GM12801 (cell line): Measurements from ENCODE around the gene GIPC2.

Experiments
- CTCF ChIP-seq: IDR thresholded peaks from one replicate; pipeline ENCODE4 v1.5.1; 2011; ENCODE audit warnings: control low read depth; ENCODE audit not compliant: insufficient read length; ENCODE audit errors: extremely low read depth

Gene GIPC2

DNA sequence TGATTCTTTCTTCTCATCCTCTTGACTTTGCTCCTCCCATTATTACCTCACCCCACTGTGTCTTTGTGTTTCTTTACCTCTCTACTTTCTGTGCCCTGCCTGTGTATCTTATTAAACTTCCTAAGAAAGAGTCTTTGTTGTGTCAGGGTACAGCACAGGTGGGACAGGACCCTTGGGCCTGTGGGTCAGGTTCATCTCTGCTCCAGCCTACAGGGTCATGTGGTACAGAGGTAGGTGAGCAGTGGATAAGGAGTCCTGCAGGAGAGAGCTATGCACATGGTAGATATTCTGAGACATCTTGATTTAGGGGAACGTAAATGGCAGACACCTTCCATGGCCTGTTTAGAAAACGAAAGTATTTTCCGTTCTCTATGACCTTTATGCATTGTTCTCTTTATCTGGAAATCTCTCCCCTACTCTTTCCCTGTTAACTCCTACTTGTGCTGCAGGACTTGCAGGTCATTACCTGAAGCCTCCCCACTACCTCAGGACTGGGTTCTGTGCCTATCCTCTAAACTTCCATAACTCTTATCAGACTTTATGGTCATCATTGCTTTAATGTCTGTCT, 9.9 kb downstream of the GIPC2 start:
- no peak for TF ChIP-seq CTCF

- TF ChIP-seq CTCF: no peak
These were observed 12.9 kb downstream of the GIPC2 start for GRCh38 chr1:78058670-78059069.

DNA sequence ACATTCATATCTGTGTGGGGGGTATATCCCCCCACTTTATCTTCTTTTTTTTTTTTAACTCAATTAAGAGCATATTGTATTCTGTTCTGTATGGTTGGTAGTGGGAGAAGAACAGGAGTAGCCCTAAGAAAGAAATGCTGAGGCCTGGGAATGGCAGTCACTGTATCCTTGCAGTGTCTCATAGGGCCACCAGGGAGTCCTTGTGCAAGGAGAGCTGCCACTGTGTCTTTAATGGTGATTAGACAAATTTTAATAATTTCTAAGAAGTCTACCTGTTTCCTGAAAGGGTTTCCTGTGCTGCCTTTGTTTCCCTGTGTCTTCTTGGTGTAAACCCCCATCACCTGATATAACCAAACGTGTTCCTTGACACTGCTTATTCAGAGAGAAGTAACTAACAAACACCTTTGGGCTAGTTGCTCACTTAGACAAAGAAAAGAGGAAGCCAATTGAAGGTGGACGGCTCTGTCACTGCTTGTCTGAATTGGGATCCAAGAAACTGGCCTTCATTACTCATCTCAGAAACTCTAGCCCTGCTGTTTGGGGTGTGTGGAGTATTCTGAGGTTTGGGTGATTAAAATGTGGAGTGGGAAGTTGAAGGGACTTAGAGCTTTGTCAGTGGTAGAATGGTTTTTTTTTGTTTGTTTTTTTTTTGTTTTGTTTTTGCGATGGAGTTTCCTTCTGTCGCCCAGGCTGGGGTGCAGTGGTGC, 15.2 kb downstream of the GIPC2 start:
- no peak for TF ChIP-seq CTCF

GRCh38 chr1:78061825-78062523, 16.2 kb downstream of the GIPC2 start:
- no peak for TF ChIP-seq CTCF

- TF ChIP-seq CTCF: no peak
These were observed 23.0 kb downstream of the GIPC2 start for GRCh38 chr1:78068681-78069283.

GRCh38 chr1:78069784-78070183, 24.0 kb downstream of the GIPC2 start:
- TF ChIP-seq CTCF: no peak

- TF ChIP-seq CTCF: no peak
These were observed 24.4 kb downstream of the GIPC2 start for GRCh38 chr1:78070210-78070609.
